Measurements from ENCODE around the gene NCKAP5. TPM values are rescaled to one million over a fixed set of nuclear protein-coding genes. Genes with fewer than 3 reads are reported as not detected.
A peak's percentile ranks its signal among the peaks of the same experiment; 100 is the strongest.

NCKAP5 gene
- total RNA-seq, 1 donor from 2014 or later: 2.7 TPM

DNA sequence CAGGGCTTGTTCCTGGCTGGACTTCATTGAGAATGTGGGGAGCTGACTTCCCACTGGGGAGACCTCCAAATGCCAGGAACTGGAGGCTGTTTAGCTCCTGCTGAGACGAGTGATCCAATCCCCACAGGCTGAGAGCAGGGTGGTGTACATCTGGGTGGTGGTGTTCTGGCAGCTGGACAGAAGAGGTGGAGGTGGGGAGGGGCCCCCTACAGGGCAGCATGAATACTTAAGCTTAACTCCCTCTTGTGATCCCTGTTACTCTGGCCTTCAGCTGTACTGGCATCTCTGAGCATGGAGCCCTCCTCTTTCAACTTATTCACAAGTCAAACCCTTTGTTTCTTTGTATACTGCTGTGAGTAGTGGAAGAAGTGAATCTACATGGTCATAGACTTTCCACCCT lies 730.5 kb downstream of the NCKAP5 start:
- Histone ChIP-seq H3K4me1 (ENCODE audit: insufficient read depth, low read length) (no peaks in the 10 kb centered on the region), H3K4me3 (ENCODE audit: insufficient read depth, low read depth, low read length) (no peak overlapping the region), H4K20me1 (ENCODE audit: insufficient read depth, low read length) (no peaks in the 10 kb centered on the region), H2AFZ (ENCODE audit: low read depth, low read length) (no peak overlapping the region), H3K36me3 (ENCODE audit: insufficient read depth, low read length) (no peaks in the 10 kb centered on the region), H3K4me2 (ENCODE audit: low read length) (no peak overlapping the region), H3K27me3 (ENCODE audit: insufficient read depth, low read length) (no peaks in the 10 kb centered on the region), H3K79me2 (ENCODE audit: insufficient read depth, low read length) (no peaks in the 10 kb centered on the region), H3K9me3 (ENCODE audit: insufficient read depth, low read depth, low read length) (no peaks in the 10 kb centered on the region), H3K27ac (ENCODE audit: low read depth, low read length) (no peak overlapping the region), H3K9ac (ENCODE audit: low read length) (no peak overlapping the region)
- Mint-ChIP-seq H3K36me3 (ENCODE audit: low read depth, unreplicated experiment) (peaks cover 3% of the 10 kb centered on the region), H3K4me1 (ENCODE audit: low read depth, unreplicated experiment) (no peaks in the 10 kb centered on the region), H3K4me3 (ENCODE audit: unreplicated experiment) (no peak overlapping the region), H3K27me3 (ENCODE audit: low read depth, unreplicated experiment) (no peaks in the 10 kb centered on the region), H3K27ac (ENCODE audit: unreplicated experiment) (no peak overlapping the region), H3K9me3 (ENCODE audit: unreplicated experiment) (peaks cover 6% of the 10 kb centered on the region)
- TF ChIP-seq, protein P1, sequence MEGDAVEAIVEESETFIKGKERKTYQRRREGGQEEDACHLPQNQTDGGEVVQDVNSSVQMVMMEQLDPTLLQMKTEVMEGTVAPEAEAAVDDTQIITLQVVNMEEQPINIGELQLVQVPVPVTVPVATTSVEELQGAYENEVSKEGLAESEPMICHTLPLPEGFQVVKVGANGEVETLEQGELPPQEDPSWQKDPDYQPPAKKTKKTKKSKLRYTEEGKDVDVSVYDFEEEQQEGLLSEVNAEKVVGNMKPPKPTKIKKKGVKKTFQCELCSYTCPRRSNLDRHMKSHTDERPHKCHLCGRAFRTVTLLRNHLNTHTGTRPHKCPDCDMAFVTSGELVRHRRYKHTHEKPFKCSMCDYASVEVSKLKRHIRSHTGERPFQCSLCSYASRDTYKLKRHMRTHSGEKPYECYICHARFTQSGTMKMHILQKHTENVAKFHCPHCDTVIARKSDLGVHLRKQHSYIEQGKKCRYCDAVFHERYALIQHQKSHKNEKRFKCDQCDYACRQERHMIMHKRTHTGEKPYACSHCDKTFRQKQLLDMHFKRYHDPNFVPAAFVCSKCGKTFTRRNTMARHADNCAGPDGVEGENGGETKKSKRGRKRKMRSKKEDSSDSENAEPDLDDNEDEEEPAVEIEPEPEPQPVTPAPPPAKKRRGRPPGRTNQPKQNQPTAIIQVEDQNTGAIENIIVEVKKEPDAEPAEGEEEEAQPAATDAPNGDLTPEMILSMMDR (IDR thresholded peaks at IDR 0.05; ENCODE audit: insufficient read depth, low read depth, low read length): no peak
- TF ChIP-seq EZH2 (IDR thresholded peaks at IDR 0.05; ENCODE audit: insufficient read depth, low read length): no peak
- DNase-seq (ENCODE audit: low read depth) (no peak), FAIRE-seq (no peak)

DNA sequence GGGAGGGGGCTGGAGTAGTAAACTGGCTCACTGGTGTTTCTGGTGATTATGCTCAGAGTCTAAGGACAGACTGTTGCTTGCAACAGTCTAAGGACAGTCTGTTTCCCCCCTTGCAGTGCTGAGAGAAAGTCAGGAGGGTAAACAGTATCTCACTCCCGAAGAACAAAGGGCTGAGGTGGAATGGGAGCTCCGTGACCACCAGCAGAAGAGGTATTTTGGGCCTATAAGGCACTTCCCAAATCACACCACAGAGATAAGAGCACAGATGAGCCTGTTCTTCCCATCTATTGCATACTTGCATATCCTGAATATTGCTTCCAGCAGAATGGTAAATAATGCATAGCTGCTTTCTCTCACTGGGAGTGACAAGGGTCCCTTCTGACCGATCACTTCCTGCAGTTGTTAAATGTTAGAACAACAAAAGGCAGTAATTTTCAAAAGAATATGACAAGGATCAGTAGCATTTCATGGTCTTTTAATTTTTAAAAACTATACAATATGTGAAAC lies 737.9 kb downstream of the NCKAP5 start:
- no peak overlapping the region for H3K4me2 ChIP-seq (ENCODE audit: low read length)
- no peaks in the 10 kb centered on the region for H3K79me2 ChIP-seq (ENCODE audit: insufficient read depth, low read length)
- H3K9ac ChIP-seq (ENCODE audit: low read length): no peak overlapping the region
- no peaks in the 10 kb centered on the region for H3K4me1 ChIP-seq (ENCODE audit: insufficient read depth, low read length)
- DNase-seq (ENCODE audit: low read depth) (no peak), FAIRE-seq (no peak)
- H3K36me3 Mint-ChIP-seq (ENCODE audit: low read depth, unreplicated experiment): peaks cover 3% of the 10 kb centered on the region
- H3K4me3 Mint-ChIP-seq (ENCODE audit: unreplicated experiment): no peak overlapping the region
- no peaks in the 10 kb centered on the region for H4K20me1 ChIP-seq (ENCODE audit: insufficient read depth, low read length)
- H3K36me3 ChIP-seq (ENCODE audit: insufficient read depth, low read length): no peaks in the 10 kb centered on the region
- H3K9me3 Mint-ChIP-seq (ENCODE audit: unreplicated experiment): peaks cover 6% of the 10 kb centered on the region
- peaks cover 3% of the 10 kb centered on the region for H3K4me1 Mint-ChIP-seq (ENCODE audit: low read depth, unreplicated experiment)
- H2AFZ ChIP-seq (ENCODE audit: low read depth, low read length): no peak overlapping the region
- no peak overlapping the region for H3K4me3 ChIP-seq (ENCODE audit: insufficient read depth, low read depth, low read length)
- no peak overlapping the region for H3K27ac Mint-ChIP-seq (ENCODE audit: unreplicated experiment)
- H3K27ac ChIP-seq (ENCODE audit: low read depth, low read length): no peak overlapping the region
- no peaks in the 10 kb centered on the region for H3K9me3 ChIP-seq (ENCODE audit: insufficient read depth, low read depth, low read length)
- TF ChIP-seq, protein P1 (IDR thresholded peaks at IDR 0.05; ENCODE audit: insufficient read depth, low read depth, low read length): no peak
- no peak for TF ChIP-seq EZH2 (IDR thresholded peaks at IDR 0.05; ENCODE audit: insufficient read depth, low read length)
- no peaks in the 10 kb centered on the region for H3K27me3 ChIP-seq (ENCODE audit: insufficient read depth, low read length)
- H3K27me3 Mint-ChIP-seq (ENCODE audit: low read depth, unreplicated experiment): no peaks in the 10 kb centered on the region

DNA sequence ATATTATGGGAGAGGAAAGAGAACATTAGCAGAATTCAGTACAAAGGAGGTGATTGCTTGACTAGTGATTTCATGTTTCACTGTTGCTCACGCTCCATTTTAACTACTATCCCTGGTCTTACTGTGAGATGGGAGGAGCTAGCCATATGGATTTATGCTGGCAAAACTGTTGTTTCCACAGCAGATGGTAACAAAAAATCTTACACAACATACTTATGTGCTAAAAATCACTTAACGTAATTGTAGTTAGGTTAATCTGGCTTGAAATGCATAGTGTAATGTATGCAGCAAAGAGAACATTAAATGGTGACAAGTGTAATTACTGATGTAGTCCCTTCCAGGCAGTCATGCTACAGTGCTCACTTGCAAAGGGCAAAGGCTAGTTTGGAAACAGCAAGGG lies 742.7 kb downstream of the NCKAP5 start:
- H3K27me3 Mint-ChIP-seq (ENCODE audit: low read depth, unreplicated experiment): no peaks in the 10 kb centered on the region
- Histone ChIP-seq H3K4me3 (ENCODE audit: insufficient read depth, low read depth, low read length) (no peak overlapping the region), H3K79me2 (ENCODE audit: insufficient read depth, low read length) (no peaks in the 10 kb centered on the region), H3K27ac (ENCODE audit: low read depth, low read length) (no peak overlapping the region), H3K9ac (ENCODE audit: low read length) (no peak overlapping the region), H3K36me3 (ENCODE audit: insufficient read depth, low read length) (no peaks in the 10 kb centered on the region), H3K4me2 (ENCODE audit: low read length) (no peak overlapping the region), H3K4me1 (ENCODE audit: insufficient read depth, low read length) (peaks cover 5% of the 10 kb centered on the region), H2AFZ (ENCODE audit: low read depth, low read length) (no peak overlapping the region), H4K20me1 (ENCODE audit: insufficient read depth, low read length) (no peaks in the 10 kb centered on the region), H3K27me3 (ENCODE audit: insufficient read depth, low read length) (no peaks in the 10 kb centered on the region), H3K9me3 (ENCODE audit: insufficient read depth, low read depth, low read length) (no peaks in the 10 kb centered on the region)
- H3K4me1 Mint-ChIP-seq (ENCODE audit: low read depth, unreplicated experiment): peaks cover 13% of the 10 kb centered on the region
- no peak overlapping the region for H3K4me3 Mint-ChIP-seq (ENCODE audit: unreplicated experiment)
- FAIRE-seq (peak; percentile 71), DNase-seq (ENCODE audit: low read depth) (no peak)
- H3K36me3 Mint-ChIP-seq (ENCODE audit: low read depth, unreplicated experiment): no peaks in the 10 kb centered on the region
- H3K27ac Mint-ChIP-seq (ENCODE audit: unreplicated experiment): peak overlapping the region; percentile 5
- TF ChIP-seq, protein P1 (IDR thresholded peaks at IDR 0.05; ENCODE audit: insufficient read depth, low read depth, low read length): no peak
- no peak for TF ChIP-seq EZH2 (IDR thresholded peaks at IDR 0.05; ENCODE audit: insufficient read depth, low read length)
- no peaks in the 10 kb centered on the region for H3K9me3 Mint-ChIP-seq (ENCODE audit: unreplicated experiment)
